Endothelial cell of umbilical vein (primary cell): Measurements from ENCODE around the gene RUNDC3A. TPM values are rescaled to one million over a fixed set of nuclear protein-coding genes. Genes with fewer than 3 reads are reported as not detected.

Experiments
- BruUV-seq: library from RNA; stranded (reverse); fragments of 400-500 nt; replicated peaks from 2 replicates; lab custom pipeline; 2021; lab: Mats Ljungman, UMichigan
- CTCF ChIA-PET: fragments of 300-600, 350-600 bp; sonication (Branson Sonifier 250); formaldehyde crosslinking; loops from one replicate; lab custom pipeline; 2021; ENCODE audit warnings: antibody characterized with exemption, inconsistent platforms; lab: Charles Lee
- POLR2A ChIA-PET: fragments of 300-600, 350-600 bp; sonication (Branson Sonifier 250); formaldehyde crosslinking; loops from one replicate; lab custom pipeline; 2021; ENCODE audit warnings: antibody characterized with exemption, inconsistent platforms; lab: Charles Lee
- DNase-seq: peaks from one replicate; pipeline ENCODE4 v3.0.0-alpha.2; 2011; ENCODE audit warnings: low read depth, low spot score
- FAIRE-seq: peaks from 2 replicates; lab custom pipeline; 2011; peaks lifted over from hg19 to GRCh38; lab: Jason Lieb, UNC
- H2AFZ ChIP-seq: 2 replicates; pipeline ENCODE4 v1.6.0; 2012; ENCODE audit warnings: low read depth, low read length, control low read depth, inconsistent platforms
- H3K27ac ChIP-seq: 2 replicates; pipeline ENCODE4 v1.5.1; 2011; ENCODE audit warnings: low read depth, mild to moderate bottlenecking, control low read depth, low read length, moderate library complexity; ENCODE audit not compliant: insufficient read depth
- H3K27me3 ChIP-seq, 2 experiments: 2 replicates each; pipeline versions ENCODE4 v1.6.0 to v1.6.1; 2011; ENCODE audit warnings: low read length in 2 of 2, mixed read lengths in 1 of 2; ENCODE audit not compliant: control insufficient read depth in 2 of 2, insufficient read depth in 2 of 2
- H3K36me3 ChIP-seq, 2 experiments: 2 replicates in 1 of 2; 3 replicates in 1 of 2; pipeline ENCODE4 v1.5.1; 2011; ENCODE audit warnings: low read length in 2 of 2, mild to moderate bottlenecking in 1 of 2, moderate library complexity in 1 of 2; ENCODE audit not compliant: control insufficient read depth in 2 of 2, insufficient read depth in 2 of 2; ENCODE audit errors: extremely low read depth in 1 of 2
- H3K4me1 ChIP-seq: 3 replicates; pipeline ENCODE4 v1.5.1; 2011; ENCODE audit warnings: mild to moderate bottlenecking, low read length; ENCODE audit not compliant: control insufficient read depth, insufficient read depth; ENCODE audit errors: extremely low read depth
- H3K4me2 ChIP-seq: 2 replicates; pipeline ENCODE4 v1.6.1; 2011; ENCODE audit warnings: low read length, control low read depth, mixed read lengths; ENCODE audit not compliant: insufficient read depth
- H3K4me3 ChIP-seq, 3 experiments: fragments of 200-600 bp in 1 of 3; sonication (generic), shearing (Covaris generic) in 1 of 3; replicated peaks in 1 of 3; 2 replicates each; pipeline ENCODE4 v1.5.1; 2011 to 2016; ENCODE audit warnings: control low read depth in 3 of 3, low read length in 3 of 3, mild to moderate bottlenecking in 2 of 3, inconsistent platforms in 1 of 3, low read depth in 1 of 3, moderate library complexity in 1 of 3; ENCODE audit not compliant: insufficient read depth in 1 of 3
- H3K79me2 ChIP-seq: 2 replicates; pipeline ENCODE4 v1.6.0; 2012; ENCODE audit warnings: low read length, inconsistent platforms; ENCODE audit not compliant: control insufficient read depth, insufficient read depth
- H3K9ac ChIP-seq: replicated peaks from 2 replicates; pipeline ENCODE3; 2011; ENCODE audit warnings: low read length, control low read depth; ENCODE audit not compliant: insufficient read depth; ENCODE audit errors: extremely low read depth
- H3K9me1 ChIP-seq: replicated peaks from 3 replicates; pipeline ENCODE4 v1.6.0; 2011; ENCODE audit warnings: mild to moderate bottlenecking, low read length; ENCODE audit not compliant: control insufficient read depth, insufficient read depth; ENCODE audit errors: extremely low read depth
- H3K9me3 ChIP-seq: replicated peaks from 2 replicates; pipeline ENCODE4 v1.5.1; 2012; ENCODE audit warnings: low read length, inconsistent platforms; ENCODE audit not compliant: control insufficient read depth, insufficient read depth
- H4K20me1 ChIP-seq: replicated peaks from 2 replicates; pipeline ENCODE3; 2011; ENCODE audit warnings: mild to moderate bottlenecking, low read length; ENCODE audit not compliant: control insufficient read depth, insufficient read depth; ENCODE audit errors: extremely low read depth
- EZH2 ChIP-seq: IDR thresholded peaks from 2 replicates; pipeline ENCODE4 v1.6.1; 2012; ENCODE audit warnings: borderline replicate concordance, low read depth, mild to moderate bottlenecking, moderate library complexity, low read length, inconsistent platforms; ENCODE audit not compliant: severe bottlenecking
- FOS ChIP-seq: IDR thresholded peaks from 2 replicates; pipeline ENCODE4 v1.6.1; 2011; ENCODE audit warnings: mild to moderate bottlenecking, low read length, moderate library complexity, borderline replicate concordance; ENCODE audit not compliant: insufficient read depth
- GATA2 ChIP-seq: IDR thresholded peaks from 2 replicates; pipeline ENCODE4 v1.7.0; 2011; ENCODE audit warnings: low read depth, mild to moderate bottlenecking, moderate library complexity, mixed read lengths, low read length; ENCODE audit not compliant: insufficient read length, insufficient read depth
- JUN ChIP-seq: IDR thresholded peaks from 2 replicates; pipeline ENCODE4 v1.6.1; 2011; ENCODE audit warnings: borderline replicate concordance, low read depth; ENCODE audit not compliant: insufficient read length, insufficient read depth
- POLR2A ChIP-seq: IDR thresholded peaks from 2 replicates; pipeline ENCODE4 v1.6.1; 2012; ENCODE audit warnings: low read depth, mild to moderate bottlenecking, control low read depth, low read length
- POLR2AphosphoS5 ChIP-seq: IDR thresholded peaks from 2 replicates; pipeline ENCODE4 v1.6.1; 2012; ENCODE audit warnings: low read depth, mild to moderate bottlenecking, control low read depth, low read length, moderate library complexity; ENCODE audit not compliant: insufficient read depth
- dilution Hi-C: fragments of 300-500 bp; cut with MboI; formaldehyde crosslinking; loops from one replicate; pipeline ENCODE4 v1.15.0; 2019; ENCODE audit warnings: low sequenced_read_pairs; ENCODE audit not compliant: extremely low pct_ligation_motif_present
- intact Hi-C: fragments of 100-400 bp; cut with micrococcal nuclease; formaldehyde crosslinking; loops from one replicate; pipeline ENCODE4 v1.10.0; 2022
- polyA plus RNA-seq, 4 experiments: library from polyadenylated mRNA; depleted of rRNA in 3 of 4; stranded (reverse) in 3 of 4; unstranded in 1 of 4; fragments of >200 nt; gene quantifications; 2 replicates each; pipeline versions ENCODE4 v1.2.1 to v1.2.3, GENCODE V29; 2011 to 2012; ENCODE audit warnings: missing spikeins in 1 of 4
- total RNA-seq: library from RNA; stranded (reverse); gene quantifications from 2 replicates; pipeline ENCODE4 v1.2.3, GENCODE V29; 2021
- TF ChIP-seq, protein P1 (sequence below): IDR thresholded peaks from 2 replicates; pipeline ENCODE4 v1.6.1; 2011; ENCODE audit not compliant: insufficient read depth, insufficient read length
- TF ChIP-seq, protein P2 (sequence below), 2 donors: IDR thresholded peaks; 1 replicate in 1 of 2; 2 replicates in 1 of 2; pipeline ENCODE4 v1.5.1; 2011; ENCODE audit warnings: low read length in 2 of 2, mild to moderate bottlenecking in 2 of 2, moderate library complexity in 2 of 2, control low read depth in 1 of 2, inconsistent platforms in 1 of 2, low read depth in 1 of 2; ENCODE audit not compliant: insufficient read depth in 1 of 2; ENCODE audit errors: extremely low read depth in 1 of 2

Gene RUNDC3A
- total and polyA plus RNA-seq, 2 donors (not counting 3 experiments of a cell fraction or from before 2014, with no cell fraction given): 0.12 TPM; not detected in 1

DNA sequence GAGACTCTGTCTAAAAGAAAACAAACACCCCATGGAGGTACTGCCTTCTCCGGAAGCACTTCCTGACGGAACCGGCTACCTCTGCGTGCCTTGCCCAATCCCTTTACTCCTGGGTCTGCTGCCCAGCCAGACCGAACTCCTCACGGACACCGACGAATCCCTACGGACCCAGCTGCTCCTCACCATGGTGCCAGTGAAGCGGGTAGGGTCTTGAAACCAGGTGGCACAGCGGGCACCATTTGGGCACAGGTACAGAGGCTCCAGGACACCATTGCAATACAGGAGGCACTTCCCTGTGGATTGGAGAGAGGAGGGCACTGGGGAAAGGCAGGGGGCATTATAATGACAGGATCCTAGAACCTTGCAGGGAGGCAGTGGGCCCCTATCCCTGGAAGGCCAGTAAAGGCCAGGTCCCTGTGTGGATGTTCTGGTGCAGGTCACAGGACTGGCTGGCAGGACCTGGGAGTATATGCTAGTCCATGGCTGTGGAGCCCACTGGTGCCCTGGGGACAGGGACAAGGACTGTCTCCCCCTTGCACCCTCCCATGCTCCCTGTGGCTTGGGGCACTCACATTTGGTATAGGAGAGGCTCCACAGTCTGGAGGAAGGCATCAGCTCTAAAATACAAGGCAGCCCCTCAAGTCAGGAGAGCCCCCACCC lies 14.0 kb downstream of the RUNDC3A start:
- Histone ChIP-seq H3K36me3 (peaks cover 3 to 26% of the 10 kb centered on the region in 2 experiments), H3K9me1 (no peaks in the 10 kb centered on the region), H3K9ac (no peak overlapping the region), H3K4me2 (no peak overlapping the region), H2AFZ (no peak overlapping the region), H3K4me1 (peaks cover 9% of the 10 kb centered on the region), H3K27ac (no peak overlapping the region), H3K27me3 (peaks cover 0 to 1% of the 10 kb centered on the region in 2 experiments), H3K4me3 (no peak overlapping the region), H3K79me2 (peaks cover 7% of the 10 kb centered on the region), H4K20me1 (no peaks in the 10 kb centered on the region), H3K9me3 (no peaks in the 10 kb centered on the region)
- dilution Hi-C loops (no loop called here), intact Hi-C loops (no loop called here)
- FAIRE-seq (no peak), DNase-seq (no peak)
- CTCF ChIA-PET: interaction anchor here (6.3 kb wide), 1 partner anchor 112 kb away, joined by 27 read pairs; no protein-coding TSS in a partner anchor
- TF ChIP-seq GATA2: no peak
- TF ChIP-seq, protein P1, sequence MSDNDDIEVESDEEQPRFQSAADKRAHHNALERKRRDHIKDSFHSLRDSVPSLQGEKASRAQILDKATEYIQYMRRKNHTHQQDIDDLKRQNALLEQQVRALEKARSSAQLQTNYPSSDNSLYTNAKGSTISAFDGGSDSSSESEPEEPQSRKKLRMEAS: no peak
- no TSS peak for BruUV-seq
- POLR2A ChIA-PET: interaction anchor here (0.6 kb wide), 1 partner anchor 322 kb away, joined by 4 read pairs; no protein-coding TSS in a partner anchor

DNA sequence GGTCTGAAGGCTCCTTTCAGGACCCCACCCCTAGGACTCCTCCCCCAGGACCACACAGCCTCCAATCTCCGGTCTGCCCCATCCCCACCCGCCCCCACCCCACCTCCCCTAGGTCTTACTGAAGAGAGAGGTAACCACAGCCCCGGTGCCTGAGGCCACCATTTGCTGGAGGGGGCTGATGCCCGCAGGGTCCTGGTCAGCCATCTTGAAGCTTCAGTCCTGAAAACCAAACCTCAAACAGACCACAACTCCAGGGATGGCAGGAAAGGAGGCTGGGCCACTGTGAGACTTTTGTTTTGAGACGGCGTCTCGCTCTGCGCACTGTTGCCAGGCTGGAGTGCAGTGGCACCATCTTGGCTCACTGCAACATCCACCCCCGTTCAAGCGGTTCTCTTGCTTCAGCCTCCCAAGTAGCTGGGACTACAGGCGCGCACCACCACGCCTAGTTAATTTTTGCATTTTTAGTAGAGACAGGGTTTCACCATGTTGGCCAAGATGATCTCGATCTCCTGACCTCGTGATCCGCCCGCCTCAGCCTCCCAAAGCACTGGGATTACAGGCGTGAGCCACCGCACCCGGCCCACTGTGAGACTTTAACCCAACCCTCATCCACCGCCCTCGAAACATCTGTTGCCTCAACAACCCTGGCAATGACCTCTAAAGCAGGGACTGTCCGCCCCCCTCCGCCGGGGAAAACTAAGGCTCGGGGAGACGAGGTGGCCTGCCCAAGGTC lies 15.1 kb downstream of the RUNDC3A start:
- Histone ChIP-seq H3K27me3 (no peaks in the 10 kb centered on the region), H3K4me1 (peaks cover 9% of the 10 kb centered on the region), H3K4me2 (peak overlapping the region; percentile 49), H3K27ac (no peak overlapping the region), H3K4me3 (peak overlapping the region; percentile 13 to 79 (median 52)), H3K9ac (peak overlapping the region; percentile 74), H3K36me3 (peaks cover 3 to 26% of the 10 kb centered on the region in 2 experiments), H2AFZ (no peak overlapping the region), H3K9me3 (no peaks in the 10 kb centered on the region), H4K20me1 (no peaks in the 10 kb centered on the region), H3K9me1 (no peaks in the 10 kb centered on the region), H3K79me2 (peaks cover 7% of the 10 kb centered on the region)
- no TSS peak for BruUV-seq
- DNase-seq (no peak), FAIRE-seq (peak; percentile 24)
- intact Hi-C loops: loop anchor here (1.0 to 2.0 kb wide), 4 partner anchors 45 to 113 kb away; no protein-coding TSS in a partner anchor
- TF ChIP-seq, protein P1: no peak
- TF ChIP-seq GATA2 (no peak), EZH2 (no peak), JUN (no peak), POLR2AphosphoS5 (no peak), POLR2A (no peak), FOS (no peak)
- TF ChIP-seq, protein P2, sequence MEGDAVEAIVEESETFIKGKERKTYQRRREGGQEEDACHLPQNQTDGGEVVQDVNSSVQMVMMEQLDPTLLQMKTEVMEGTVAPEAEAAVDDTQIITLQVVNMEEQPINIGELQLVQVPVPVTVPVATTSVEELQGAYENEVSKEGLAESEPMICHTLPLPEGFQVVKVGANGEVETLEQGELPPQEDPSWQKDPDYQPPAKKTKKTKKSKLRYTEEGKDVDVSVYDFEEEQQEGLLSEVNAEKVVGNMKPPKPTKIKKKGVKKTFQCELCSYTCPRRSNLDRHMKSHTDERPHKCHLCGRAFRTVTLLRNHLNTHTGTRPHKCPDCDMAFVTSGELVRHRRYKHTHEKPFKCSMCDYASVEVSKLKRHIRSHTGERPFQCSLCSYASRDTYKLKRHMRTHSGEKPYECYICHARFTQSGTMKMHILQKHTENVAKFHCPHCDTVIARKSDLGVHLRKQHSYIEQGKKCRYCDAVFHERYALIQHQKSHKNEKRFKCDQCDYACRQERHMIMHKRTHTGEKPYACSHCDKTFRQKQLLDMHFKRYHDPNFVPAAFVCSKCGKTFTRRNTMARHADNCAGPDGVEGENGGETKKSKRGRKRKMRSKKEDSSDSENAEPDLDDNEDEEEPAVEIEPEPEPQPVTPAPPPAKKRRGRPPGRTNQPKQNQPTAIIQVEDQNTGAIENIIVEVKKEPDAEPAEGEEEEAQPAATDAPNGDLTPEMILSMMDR (IDR thresholded peaks at IDR 0.05; ENCODE audit: extremely low read depth in 1 of 2, insufficient read depth in 1 of 2, low read depth in 1 of 2, low read length in 2 of 2): no peak
- CTCF ChIA-PET: interaction anchor here (3.1 to 4.9 kb wide), 2 partner anchors 104 to 113 kb away, joined by 33 to 68 read pairs; partner anchors contain the start of gene UBTF
- POLR2A ChIA-PET: interaction anchor here (0.6 kb wide), 1 partner anchor 15 kb away, joined by 6 read pairs; the partner anchor contains the start of gene RUNDC3A
- dilution Hi-C loops: no loop called here
